HCT116 (cell line): ENCODE data around the gene GOLGA7B.

Experiments used
- CBX3 ChIP-seq: IDR thresholded peaks from 2 replicates; pipeline ENCODE4 v1.6.1; 2012; ENCODE audit warnings: low read depth
- EZH2 ChIP-seq: fragments of 200-600 bp; sonication (generic); IDR thresholded peaks from 2 replicates; pipeline ENCODE4 v1.6.1; 2017; ENCODE audit warnings: antibody characterized with exemption, mixed run types
- EZH2phosphoT487 ChIP-seq: fragments of 200-600 bp; IDR thresholded peaks from 2 replicates; pipeline ENCODE4 v1.6.1; 2018; ENCODE audit warnings: antibody characterized with exemption, borderline replicate concordance
- FOSL1 ChIP-seq: IDR thresholded peaks from 2 replicates; pipeline ENCODE4 v1.6.1; 2012; ENCODE audit warnings: low read depth
- POLR2A ChIP-seq: IDR thresholded peaks from 2 replicates; pipeline ENCODE4 v1.7.0; 2011; ENCODE audit warnings: borderline replicate concordance; ENCODE audit not compliant: insufficient read depth, insufficient read length; ENCODE audit errors: extremely low read depth
- POLR2AphosphoS5 ChIP-seq: IDR thresholded peaks from 2 replicates; pipeline ENCODE4 v1.6.1; 2011; ENCODE audit warnings: mild to moderate bottlenecking, low read depth, low read length, moderate library complexity
- SP1 ChIP-seq: IDR thresholded peaks from 2 replicates; pipeline ENCODE4 v1.6.1; 2012; ENCODE audit warnings: low read depth
- SRF ChIP-seq: IDR thresholded peaks from 2 replicates; pipeline ENCODE4 v1.6.1; 2012; ENCODE audit warnings: low read depth
- ZNF274 ChIP-seq: fragments of 200-500 bp; sonication (Bioruptor generic); IDR thresholded peaks from 2 replicates; pipeline ENCODE4 v1.6.1; 2014; ENCODE audit warnings: mild to moderate bottlenecking, low read depth, low read length, inconsistent platforms
- TF ChIP-seq, protein P1 (sequence below), 3 experiments: fragments of 200-600 bp in 1 of 3; sonication (generic) in 1 of 3; IDR thresholded peaks in 2 of 3; conservative IDR thresholded peaks in 1 of 3; 2 replicates each; pipeline ENCODE4 v1.5.1; 2012 to 2017; ENCODE audit warnings: low read depth in 2 of 3, low read length in 2 of 3, antibody characterized with exemption in 1 of 3, borderline replicate concordance in 1 of 3, control low read depth in 1 of 3, mild to moderate bottlenecking in 1 of 3, mixed read lengths in 1 of 3, mixed run types in 1 of 3, moderate library complexity in 1 of 3; ENCODE audit not compliant: insufficient read depth in 1 of 3

GRCh38 chr10:97914171-97914836 is 64.7 kb downstream of the GOLGA7B start:
- TF ChIP-seq FOSL1 (no peak), POLR2AphosphoS5 (no peak), POLR2A (no peak), SRF (no peak), EZH2phosphoT487 (no peak), SP1 (no peak), CBX3 (no peak), ZNF274 (no peak), EZH2 (no peak)
- TF ChIP-seq, protein P1, sequence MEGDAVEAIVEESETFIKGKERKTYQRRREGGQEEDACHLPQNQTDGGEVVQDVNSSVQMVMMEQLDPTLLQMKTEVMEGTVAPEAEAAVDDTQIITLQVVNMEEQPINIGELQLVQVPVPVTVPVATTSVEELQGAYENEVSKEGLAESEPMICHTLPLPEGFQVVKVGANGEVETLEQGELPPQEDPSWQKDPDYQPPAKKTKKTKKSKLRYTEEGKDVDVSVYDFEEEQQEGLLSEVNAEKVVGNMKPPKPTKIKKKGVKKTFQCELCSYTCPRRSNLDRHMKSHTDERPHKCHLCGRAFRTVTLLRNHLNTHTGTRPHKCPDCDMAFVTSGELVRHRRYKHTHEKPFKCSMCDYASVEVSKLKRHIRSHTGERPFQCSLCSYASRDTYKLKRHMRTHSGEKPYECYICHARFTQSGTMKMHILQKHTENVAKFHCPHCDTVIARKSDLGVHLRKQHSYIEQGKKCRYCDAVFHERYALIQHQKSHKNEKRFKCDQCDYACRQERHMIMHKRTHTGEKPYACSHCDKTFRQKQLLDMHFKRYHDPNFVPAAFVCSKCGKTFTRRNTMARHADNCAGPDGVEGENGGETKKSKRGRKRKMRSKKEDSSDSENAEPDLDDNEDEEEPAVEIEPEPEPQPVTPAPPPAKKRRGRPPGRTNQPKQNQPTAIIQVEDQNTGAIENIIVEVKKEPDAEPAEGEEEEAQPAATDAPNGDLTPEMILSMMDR (IDR thresholded peaks at IDR 0.05 in 2 of 3, conservative IDR thresholded peaks at IDR 0.05 in 1 of 3; ENCODE audit: borderline replicate concordance in 1 of 3, insufficient read depth in 1 of 3, low read depth in 2 of 3, low read length in 2 of 3) = no peak
